K562 (cell line): Measurements from ENCODE around the gene CHST10. TPM values are rescaled to one million over a fixed set of nuclear protein-coding genes. Genes with fewer than 3 reads are reported as not detected.
A peak's percentile ranks its signal among the peaks of the same experiment; 100 is the strongest.

Source experiments
- ARID1B ChIP-seq: fragments of 450-650 bp; IDR thresholded peaks from 2 replicates; pipeline ENCODE4 v1.6.1; 2016; ENCODE audit warnings: antibody characterized with exemption, mild to moderate bottlenecking, inconsistent platforms
- BMI1 ChIP-seq: fragments of 150-350 bp; IDR thresholded peaks from 2 replicates; pipeline ENCODE4 v1.6.1; 2014; ENCODE audit warnings: low read length
- CCAR2 ChIP-seq: fragments of 200-400 bp; formaldehyde crosslinking; IDR thresholded peaks from 2 replicates; pipeline ENCODE4 v1.6.1; 2017; ENCODE audit warnings: mild to moderate bottlenecking, low read depth, low read length
- HBP1 ChIP-seq: fragments of 450-650 bp; formaldehyde crosslinking; IDR thresholded peaks from 2 replicates; pipeline ENCODE4 v1.4.0; 2022; ENCODE audit warnings: missing genetic modification characterization
- HDAC8 ChIP-seq: fragments of 450-650 bp; IDR thresholded peaks from 2 replicates; pipeline ENCODE4 v1.6.1; 2016; ENCODE audit warnings: mild to moderate bottlenecking, missing genetic modification characterization, moderate library complexity, missing compliant biosample characterization
- HDGF ChIP-seq: fragments of 450-650 bp; IDR thresholded peaks from 2 replicates; pipeline ENCODE4 v1.6.1; 2016
- MYC ChIP-seq, 2 experiments: fragments of 250-450 bp in 1 of 2; sonication (Bioruptor Pico) in 1 of 2; IDR thresholded peaks; 2 replicates each; pipeline versions ENCODE4 v1.5.1 to v1.6.1; 2012 to 2021; ENCODE audit warnings: low read depth in 2 of 2, borderline replicate concordance in 1 of 2, improper control_type of control experiment in 1 of 2, low read length in 1 of 2, mild to moderate bottlenecking in 1 of 2, moderate library complexity in 1 of 2
- PHB ChIP-seq: fragments of 250-450 bp; sonication (Bioruptor Pico); IDR thresholded peaks from 2 replicates; pipeline ENCODE4 v1.5.0; 2021
- POU5F1 ChIP-seq: fragments of 150-350 bp; IDR thresholded peaks from 2 replicates; pipeline ENCODE4 v1.6.1; 2014; ENCODE audit warnings: borderline replicate concordance, low read length, low read depth, mild to moderate bottlenecking; ENCODE audit not compliant: partially characterized antibody
- RAD51 ChIP-seq: fragments of 450-650 bp; IDR thresholded peaks from 2 replicates; pipeline ENCODE4 v1.7.1; 2016; ENCODE audit warnings: low read depth, mild to moderate bottlenecking, borderline replicate concordance
- SMAD1 ChIP-seq: fragments of 150-350 bp; IDR thresholded peaks from 2 replicates; pipeline ENCODE4 v1.6.1; 2014; ENCODE audit warnings: low read length, low read depth; ENCODE audit not compliant: partially characterized antibody
- TBL1XR1 ChIP-seq, 2 experiments: IDR thresholded peaks; 2 replicates each; pipeline ENCODE4 v1.6.1; 2012; ENCODE audit warnings: improper control_type of control experiment in 2 of 2, low read length in 2 of 2, mild to moderate bottlenecking in 1 of 2
- TCF3 ChIP-seq: sonication (generic); formaldehyde crosslinking; IDR thresholded peaks from 2 replicates; pipeline ENCODE4 v1.4.0; 2020; ENCODE audit warnings: mild to moderate bottlenecking, missing genetic modification reagents
- TGIF2 ChIP-seq: sonication (generic); formaldehyde crosslinking; IDR thresholded peaks from 2 replicates; pipeline ENCODE4 v1.8.1; 2022; ENCODE audit warnings: mild to moderate bottlenecking, missing genetic modification reagents, moderate library complexity
- TOE1 ChIP-seq, 2 experiments: fragments of 450-650 bp in 1 of 2; sonication (generic) in 1 of 2; formaldehyde crosslinking in 1 of 2; IDR thresholded peaks; 2 replicates each; pipeline versions ENCODE4 v1.7.1 to v1.8.0; 2016 to 2022; ENCODE audit warnings: borderline replicate concordance in 2 of 2, mild to moderate bottlenecking in 2 of 2, antibody characterized with exemption in 1 of 2, inconsistent platforms in 1 of 2, low read depth in 1 of 2, missing genetic modification reagents in 1 of 2, moderate library complexity in 1 of 2
- TSC22D4 ChIP-seq: fragments of 450-650 bp; IDR thresholded peaks from 2 replicates; pipeline ENCODE4 v1.6.1; 2016; ENCODE audit warnings: missing genetic modification characterization, missing biosample characterization, control low read depth
- ZBTB43 ChIP-seq: sonication (generic); formaldehyde crosslinking; IDR thresholded peaks from 2 replicates; pipeline ENCODE4 v1.8.0; 2023; ENCODE audit warnings: mild to moderate bottlenecking, missing genetic modification reagents
- ZNF133 ChIP-seq: fragments of 250-450 bp; sonication (Bioruptor Pico); IDR thresholded peaks from 2 replicates; pipeline ENCODE4 v1.4.0; 2020; ENCODE audit warnings: mild to moderate bottlenecking
- ZNF354B ChIP-seq: fragments of 250-450 bp; sonication (Bioruptor Pico); IDR thresholded peaks from 2 replicates; pipeline ENCODE4 v1.4.0; 2020
- ZNF79 ChIP-seq: fragments of 250-450 bp; sonication (Bioruptor Pico); IDR thresholded peaks from 2 replicates; pipeline ENCODE4 v1.4.0; 2020; ENCODE audit warnings: low read depth, mild to moderate bottlenecking, moderate library complexity
- polyA plus RNA-seq, 8 experiments: library from polyadenylated mRNA; depleted of rRNA in 4 of 8; stranded (reverse) in 5 of 8; unstranded in 3 of 8; fragments of >200 nt; fragmentation: Nextera tagmentation in 2 of 8; fragmentation: Illumina TruSeq in 1 of 8; extraction: Ambion mirVana in 2 of 8; extraction: Trizol in 1 of 8; gene quantifications; 2 replicates each; pipeline versions ENCODE4 v1.2.1 to v1.2.3, GENCODE V29; 2011 to 2014; ENCODE audit warnings: inconsistent platforms in 1 of 8, missing spikeins in 1 of 8
- total RNA-seq, 7 experiments: library from RNA; depleted of rRNA in 6 of 7; stranded (reverse); fragments of >200 nt in 6 of 7; fragmentation: Illumina TruSeq in 2 of 7; extraction: Trizol in 2 of 7; gene quantifications; 2 replicates each; pipeline versions ENCODE4 v1.2.1 to v1.2.3, GENCODE V29; 2011 to 2021; ENCODE audit warnings: low replicate concordance in 1 of 7
- TF ChIP-seq, protein P1 (sequence below): fragments of 250-450 bp; sonication (Bioruptor Pico); IDR thresholded peaks from 2 replicates; pipeline ENCODE4 v1.8.0; 2022; ENCODE audit warnings: inconsistent platforms
- TF ChIP-seq, protein P2 (sequence below): sonication (generic); formaldehyde crosslinking; IDR thresholded peaks from 2 replicates; pipeline ENCODE4 v1.8.0; 2022; ENCODE audit warnings: mild to moderate bottlenecking, low read depth, missing genetic modification reagents

The CHST10 gene
- total and polyA plus RNA-seq, 9 of the 15 experiments (the other 6 are each of a cell fraction or from before 2014, with no cell fraction given) = 1.3 to 30.9 (median 19.3) TPM

DNA sequence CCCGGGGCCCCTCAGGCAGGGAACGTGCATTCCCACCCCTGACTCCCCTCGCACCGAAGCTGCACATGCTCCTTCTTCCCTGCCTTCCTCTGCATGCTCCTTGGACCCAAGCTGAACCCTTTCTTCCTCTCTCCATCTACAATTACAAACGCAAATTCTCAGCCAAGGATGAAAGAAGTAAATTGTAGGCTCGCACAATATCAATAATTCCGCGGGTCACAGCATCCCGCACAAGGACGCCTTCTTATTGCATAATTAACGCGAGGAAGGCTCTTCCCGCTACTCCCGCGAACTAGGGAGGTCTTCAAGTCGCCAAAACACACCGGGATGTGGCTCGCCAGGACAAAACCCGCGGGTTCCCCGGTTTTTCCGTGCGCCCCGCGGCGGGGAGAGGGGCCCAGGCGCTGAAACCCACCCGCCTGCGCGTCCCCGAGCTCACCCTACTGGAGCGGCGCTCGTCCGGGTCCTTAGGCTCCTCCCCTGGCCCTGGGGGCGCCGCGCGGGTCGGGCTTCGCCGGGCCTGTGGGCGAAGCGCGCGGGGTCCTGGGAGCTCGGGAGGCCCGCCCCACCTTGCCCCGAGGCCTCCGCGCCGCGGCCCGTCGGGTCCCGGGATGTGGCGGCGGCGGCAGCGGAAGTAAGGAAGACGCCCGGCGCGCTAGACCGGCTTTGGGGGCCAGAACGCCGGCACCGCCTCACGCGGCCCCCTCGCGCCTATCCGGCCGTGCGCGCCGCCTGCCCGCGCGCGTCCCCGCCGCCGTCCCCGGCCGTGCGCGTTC is at the start of gene CHST10 (continued):
- TF ChIP-seq, protein P1, sequence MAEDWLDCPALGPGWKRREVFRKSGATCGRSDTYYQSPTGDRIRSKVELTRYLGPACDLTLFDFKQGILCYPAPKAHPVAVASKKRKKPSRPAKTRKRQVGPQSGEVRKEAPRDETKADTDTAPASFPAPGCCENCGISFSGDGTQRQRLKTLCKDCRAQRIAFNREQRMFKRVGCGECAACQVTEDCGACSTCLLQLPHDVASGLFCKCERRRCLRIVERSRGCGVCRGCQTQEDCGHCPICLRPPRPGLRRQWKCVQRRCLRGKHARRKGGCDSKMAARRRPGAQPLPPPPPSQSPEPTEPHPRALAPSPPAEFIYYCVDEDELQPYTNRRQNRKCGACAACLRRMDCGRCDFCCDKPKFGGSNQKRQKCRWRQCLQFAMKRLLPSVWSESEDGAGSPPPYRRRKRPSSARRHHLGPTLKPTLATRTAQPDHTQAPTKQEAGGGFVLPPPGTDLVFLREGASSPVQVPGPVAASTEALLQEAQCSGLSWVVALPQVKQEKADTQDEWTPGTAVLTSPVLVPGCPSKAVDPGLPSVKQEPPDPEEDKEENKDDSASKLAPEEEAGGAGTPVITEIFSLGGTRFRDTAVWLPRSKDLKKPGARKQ = no peak
- no peak for TF ChIP-seq SMAD1
- no peak for TF ChIP-seq HDGF
- TF ChIP-seq POU5F1 = no peak
- no peak for TF ChIP-seq TGIF2 (CRISPR knock-in tag)
- no peak for TF ChIP-seq ZNF79 (CRISPR knock-in tag)
- no peak for TF ChIP-seq BMI1
- no peak for TF ChIP-seq ZNF354B (CRISPR knock-in tag)
- TF ChIP-seq PHB (CRISPR knock-in tag) = no peak
- TF ChIP-seq ZNF133 = no peak
- TF ChIP-seq HDAC8 (tag) = no peak
- TF ChIP-seq ARID1B = no peak
- TF ChIP-seq TBL1XR1 (IDR thresholded peaks at IDR 0.05; ENCODE audit: low read length in 2 of 2) = no peak
- no peak for TF ChIP-seq ZBTB43 (CRISPR knock-in tag)
- peak; percentile 51; the same call in 1 of the 2 replicates for TF ChIP-seq MYC (IDR thresholded peaks at IDR 0.05; ENCODE audit: low read depth, low read length)
- no peak; the same call in 1 of the 2 replicates for TF ChIP-seq MYC (CRISPR knock-in tag; IDR thresholded peaks at IDR 0.05; ENCODE audit: borderline replicate concordance, low read depth)
- TF ChIP-seq RAD51 = no peak
- no peak for TF ChIP-seq TOE1 (IDR thresholded peaks at IDR 0.05; ENCODE audit: borderline replicate concordance)
- TF ChIP-seq TOE1 (CRISPR knock-in tag; IDR thresholded peaks at IDR 0.05; ENCODE audit: borderline replicate concordance, low read depth) = no peak
- TF ChIP-seq, protein P2, sequence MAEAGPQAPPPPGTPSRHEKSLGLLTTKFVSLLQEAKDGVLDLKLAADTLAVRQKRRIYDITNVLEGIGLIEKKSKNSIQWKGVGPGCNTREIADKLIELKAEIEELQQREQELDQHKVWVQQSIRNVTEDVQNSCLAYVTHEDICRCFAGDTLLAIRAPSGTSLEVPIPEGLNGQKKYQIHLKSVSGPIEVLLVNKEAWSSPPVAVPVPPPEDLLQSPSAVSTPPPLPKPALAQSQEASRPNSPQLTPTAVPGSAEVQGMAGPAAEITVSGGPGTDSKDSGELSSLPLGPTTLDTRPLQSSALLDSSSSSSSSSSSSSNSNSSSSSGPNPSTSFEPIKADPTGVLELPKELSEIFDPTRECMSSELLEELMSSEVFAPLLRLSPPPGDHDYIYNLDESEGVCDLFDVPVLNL = no peak
- no peak for TF ChIP-seq TSC22D4 (tag)
- no peak for TF ChIP-seq CCAR2
- TF ChIP-seq HBP1 (CRISPR knock-in tag) = no peak
- TF ChIP-seq TCF3 (CRISPR knock-in tag) = no peak
